GM21737 (cell line): Measurements from ENCODE around the gene RSAD1.
"Not testable (repeated sequence)": the region's sequence is repeated elsewhere in the genome, so short reads cannot be mapped to it uniquely, and the experiment has no call there.

Source experiments
- ATAC-seq: cut with Tn5 transposase; IDR thresholded peaks from one replicate; pipeline ENCODE4 v1.9.1; 2021; ENCODE audit warnings: mild to moderate bottlenecking, moderate library complexity; ENCODE audit not compliant: unreplicated experiment

The RSAD1 gene

GRCh38 chr17:50471009-50471905 lies 7.4 kb upstream of the RSAD1 start:
- no peak for ATAC-seq

- ATAC-seq = no peak
These were observed 6.4 kb upstream of the RSAD1 start for GRCh38 chr17:50472286-50472685.

- ATAC-seq = not testable (repeated sequence)
These were observed 5.9 kb upstream of the RSAD1 start for GRCh38 chr17:50472761-50473161.

- ATAC-seq = no peak
These were observed 4.8 kb upstream of the RSAD1 start for GRCh38 chr17:50473901-50474300.

- ATAC-seq = no peak
These were observed 4.1 kb upstream of the RSAD1 start for GRCh38 chr17:50474523-50474922.

- no peak for ATAC-seq
These were observed 3.3 kb upstream of the RSAD1 start for GRCh38 chr17:50475362-50475761.

GRCh38 chr17:50475775-50476544 lies 2.7 kb upstream of the RSAD1 start:
- ATAC-seq = not testable (repeated sequence)

GRCh38 chr17:50476545-50477315 lies 1.9 kb upstream of the RSAD1 start:
- no peak for ATAC-seq

GRCh38 chr17:50477976-50478375 lies 684 bp upstream of the RSAD1 start:
- no peak for ATAC-seq

GRCh38 chr17:50479522-50480141 lies 972 bp downstream of the RSAD1 start:
- ATAC-seq = no peak

- no peak for ATAC-seq
These were observed 1.6 kb downstream of the RSAD1 start for GRCh38 chr17:50480142-50480764.

GRCh38 chr17:50480854-50481490 lies 2.3 kb downstream of the RSAD1 start:
- ATAC-seq = no peak

- no peak for ATAC-seq
These were observed 3.0 kb downstream of the RSAD1 start for GRCh38 chr17:50481648-50482047.

GRCh38 chr17:50482110-50482509 lies 3.5 kb downstream of the RSAD1 start:
- no peak for ATAC-seq

- no peak for ATAC-seq
These were observed 3.9 kb downstream of the RSAD1 start for GRCh38 chr17:50482516-50482915.

GRCh38 chr17:50483266-50483665 lies 4.6 kb downstream of the RSAD1 start:
- no peak for ATAC-seq

- no peak for ATAC-seq
These were observed 5.9 kb downstream of the RSAD1 start for GRCh38 chr17:50484386-50485155.

- no peak for ATAC-seq
These were observed 8.8 kb downstream of the RSAD1 start for GRCh38 chr17:50487213-50488096.
